ENCODE data around the gene FAHD2A.
"Not testable (repeated sequence)": the region's sequence is repeated elsewhere in the genome, so short reads cannot be mapped to it uniquely, and the experiment has no call there.

FAHD2A gene

GRCh38 chr2:95434507-95435076 is 32.1 kb downstream of the FAHD2A start:
- not testable (repeated sequence) for H3K4me3 ChIP-seq (ENCODE audit: low read length)
- DNase-seq (ENCODE audit: low read depth) = peak; percentile 62

- DNase-seq (ENCODE audit: low read depth); H3K4me3 ChIP-seq (ENCODE audit: low read length): not testable (repeated sequence)
Observed at GRCh38 chr2:95435162-95435871, 32.8 kb downstream of the FAHD2A start.

GRCh38 chr2:95435872-95436209 is 33.3 kb downstream of the FAHD2A start:
- not testable (repeated sequence) for DNase-seq (ENCODE audit: low read depth); H3K4me3 ChIP-seq (ENCODE audit: low read length)

GRCh38 chr2:95442474-95443099 is 40.1 kb downstream of the FAHD2A start:
- DNase-seq (ENCODE audit: low read depth); H3K4me3 ChIP-seq (ENCODE audit: low read length): not testable (repeated sequence)

- not testable (repeated sequence) for H3K4me3 ChIP-seq (ENCODE audit: low read length); DNase-seq (ENCODE audit: low read depth)
Observed at GRCh38 chr2:95445317-95445716, 42.8 kb downstream of the FAHD2A start.

GRCh38 chr2:95463292-95463691 is 60.8 kb downstream of the FAHD2A start:
- H3K4me3 ChIP-seq (ENCODE audit: low read length); DNase-seq (ENCODE audit: low read depth): not testable (repeated sequence)
